NT2/D1 (cell line): ENCODE measurements around the gene STARD3.

Source experiments
- SUZ12 ChIP-seq: IDR thresholded peaks from 2 replicates; pipeline ENCODE4 v1.6.1; 2011; ENCODE audit not compliant: insufficient read length, insufficient read depth; ENCODE audit errors: extremely low read depth
- YY1 ChIP-seq: IDR thresholded peaks from 2 replicates; pipeline ENCODE4 v1.6.1; 2011; ENCODE audit not compliant: insufficient read length, insufficient read depth
- ZNF274 ChIP-seq: IDR thresholded peaks from 2 replicates; pipeline ENCODE4 v1.6.1; 2011; ENCODE audit warnings: mild to moderate bottlenecking, low read depth, low read length

DNA sequence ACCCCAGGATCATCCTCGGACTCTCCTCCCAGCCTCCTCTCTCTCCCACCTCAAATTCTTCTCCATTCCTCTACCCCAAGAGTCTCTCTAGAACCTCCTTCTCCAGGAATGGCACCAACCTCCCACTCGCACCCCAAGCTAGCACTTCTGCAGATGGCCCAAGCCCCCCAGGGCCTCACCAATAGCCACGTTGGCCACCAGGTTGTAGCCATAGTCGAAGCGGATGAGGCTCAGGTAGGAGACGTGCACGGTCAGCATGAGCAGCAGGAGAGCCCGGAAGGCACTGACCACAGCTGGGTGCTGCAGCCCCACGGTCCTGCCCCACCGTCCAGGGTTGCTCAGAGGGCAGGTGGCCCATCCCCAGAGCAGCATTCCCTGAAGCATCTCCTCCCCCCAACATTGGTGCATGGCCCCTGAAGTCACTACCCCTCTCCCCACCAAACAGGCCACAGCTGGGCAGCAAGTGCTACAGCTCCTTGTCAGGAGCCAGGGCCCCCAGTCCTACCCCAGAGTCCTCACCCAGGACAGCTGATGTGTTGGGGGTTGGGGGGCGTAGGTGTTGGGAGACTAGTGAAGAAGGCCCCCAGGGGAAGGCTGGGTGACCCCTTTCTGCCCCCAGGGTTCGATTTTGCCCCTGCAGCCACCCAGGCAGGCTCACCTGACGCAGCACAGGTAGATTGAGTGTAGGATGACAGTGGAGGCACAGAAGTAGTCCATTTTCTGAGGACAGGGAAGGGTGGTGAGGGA, 36.6 kb downstream of the STARD3 start:
- no peak for TF ChIP-seq YY1
- TF ChIP-seq SUZ12: no peak
- TF ChIP-seq ZNF274: no peak
